Tibial nerve (tissue), 4 donors: Measurements from ENCODE around the gene INPP4B. TPM values are rescaled to one million over a fixed set of nuclear protein-coding genes. Genes with fewer than 3 reads are reported as not detected.

Experiments
- DNase-seq, 2 donors: peaks; one replicate each; pipeline ENCODE4 v3.0.0-alpha.2; 2019; ENCODE audit warnings: low spot score in 2 of 2
- H3K27ac ChIP-seq, 4 donors: fragments of 200-600 bp; sonication (generic) in 3 of 4; one replicate each; pipeline ENCODE4 v1.5.1; 2017 to 2019; ENCODE audit warnings: mild to moderate bottlenecking in 1 of 4
- H3K27me3 ChIP-seq, 2 donors: fragments of 200-600 bp; sonication (generic) in 1 of 2; one replicate each; pipeline versions ENCODE4 v1.5.1 to v1.6.0; 2017 to 2019
- H3K36me3 ChIP-seq, 3 donors: fragments of 200-600 bp; sonication (generic); one replicate each; pipeline ENCODE4 v1.5.1; 2018 to 2019
- H3K4me1 ChIP-seq, 4 donors: fragments of 200-600 bp; sonication (generic) in 3 of 4; one replicate each; pipeline ENCODE4 v1.5.1; 2017 to 2019
- H3K4me3 ChIP-seq, 4 donors: fragments of 200-600 bp; sonication (generic) in 3 of 4; one replicate each; pipeline ENCODE4 v1.5.1; 2017 to 2019; ENCODE audit warnings: mild to moderate bottlenecking in 1 of 4, moderate library complexity in 1 of 4
- H3K9me3 ChIP-seq, 4 donors: fragments of 200-600 bp; sonication (generic) in 3 of 4; one replicate each; pipeline ENCODE4 v1.5.1; 2017 to 2019
- CTCF ChIP-seq, 5 experiments: fragments of 200-600 bp in 3 of 5; fragments of 450-650 bp in 2 of 5; sonication (generic) in 3 of 5; IDR thresholded peaks; one replicate each; pipeline ENCODE4 v1.5.1; 2016 to 2019; ENCODE audit warnings: antibody characterized with exemption in 5 of 5, mild to moderate bottlenecking in 3 of 5, moderate library complexity in 2 of 5
- EP300 ChIP-seq, 2 donors: sonication (generic); formaldehyde crosslinking; IDR thresholded peaks; one replicate each; pipeline ENCODE4 v1.6.1; 2017; ENCODE audit warnings: antibody characterized with exemption in 2 of 2, mild to moderate bottlenecking in 1 of 2
- POLR2A ChIP-seq, 2 donors: fragments of 450-650 bp; IDR thresholded peaks; one replicate each; pipeline ENCODE4 v1.6.1; 2017; ENCODE audit warnings: antibody characterized with exemption in 2 of 2, mild to moderate bottlenecking in 2 of 2, moderate library complexity in 2 of 2
- WGBS, 2 donors: methylation state at CpG; one replicate each; pipeline ENCODE4 v1.1.5; 2018; 5-methylcytosine and 5-hydroxymethylcytosine counted together
- total RNA-seq, 4 donors: library from RNA; depleted of rRNA; stranded (reverse); fragments of >200 nt; gene quantifications; one replicate each; pipeline ENCODE4 v1.1.0, GENCODE V29; 2016

Gene INPP4B
- total RNA-seq, 4 donors from 2014 or later, result 16.3 to 32.4 (median 24.8) TPM

GRCh38 chr4:142322996-142323395 is 523.1 kb downstream of the INPP4B start:
- Histone ChIP-seq H3K36me3 (no peaks in the 10 kb centered on the region), H3K9me3 (no peaks in the 10 kb centered on the region), H3K4me3 (no peak overlapping the region), H3K4me1 (no peaks in the 10 kb centered on the region), H3K27me3 (no peaks in the 10 kb centered on the region), H3K27ac (no peak overlapping the region)
- WGBS, 2 donors, result 71 to 98% methylated on average over 2 of the region's 2 CpGs
- DNase-seq, result no peak
- TF ChIP-seq EP300 (IDR thresholded peaks at IDR 0.05) (no peak), CTCF (IDR thresholded peaks at IDR 0.05) (no peak), POLR2A (IDR thresholded peaks at IDR 0.05) (no peak)

DNA sequence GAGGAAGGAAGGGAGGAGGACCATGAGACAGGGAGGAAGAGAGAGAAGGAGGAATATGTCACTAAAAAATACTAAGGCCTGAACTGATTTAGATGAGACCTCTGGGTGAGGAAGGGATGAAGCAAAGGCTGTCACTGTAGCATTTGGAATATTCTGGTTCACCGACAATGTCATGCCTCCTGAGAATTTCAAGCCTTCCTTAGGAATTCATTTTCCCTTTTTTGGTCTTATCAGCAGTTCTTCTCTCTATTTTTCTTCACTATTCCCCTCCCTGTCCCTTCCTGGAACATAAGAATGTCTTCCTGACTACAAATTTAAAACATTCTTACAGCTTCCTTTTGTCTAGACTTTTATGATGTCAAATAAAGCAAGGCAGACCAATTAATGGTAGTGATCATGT is 527.8 kb downstream of the INPP4B start:
- WGBS, 2 donors, result 64 to 80% methylated on average over 1 of the region's 1 CpG
- Histone ChIP-seq H3K9me3 (no peaks in the 10 kb centered on the region), H3K36me3 (no peaks in the 10 kb centered on the region), H3K4me3 (no peak overlapping the region), H3K27me3 (no peaks in the 10 kb centered on the region), H3K27ac (no peak overlapping the region), H3K4me1 (peaks cover 0 to 6% (median 0%) of the 10 kb centered on the region in 4 donors)
- no peak for TF ChIP-seq CTCF (IDR thresholded peaks at IDR 0.05)
- no peak for TF ChIP-seq POLR2A (IDR thresholded peaks at IDR 0.05)
- no peak for TF ChIP-seq EP300 (IDR thresholded peaks at IDR 0.05)
- DNase-seq, result no peak

GRCh38 chr4:142316913-142317312 is 529.2 kb downstream of the INPP4B start:
- H3K27ac ChIP-seq, result no peak overlapping the region
- WGBS, 2 donors, result 93 to 95% methylated on average over 2 of the region's 2 CpGs
- no peak overlapping the region for H3K4me3 ChIP-seq
- H3K27me3 ChIP-seq, result no peaks in the 10 kb centered on the region
- DNase-seq, result no peak
- peaks cover 0 to 6% (median 0%) of the 10 kb centered on the region in 4 donors for H3K4me1 ChIP-seq
- no peaks in the 10 kb centered on the region for H3K9me3 ChIP-seq
- TF ChIP-seq POLR2A (IDR thresholded peaks at IDR 0.05) (no peak), CTCF (IDR thresholded peaks at IDR 0.05) (no peak), EP300 (IDR thresholded peaks at IDR 0.05) (no peak)
- no peaks in the 10 kb centered on the region for H3K36me3 ChIP-seq

DNA sequence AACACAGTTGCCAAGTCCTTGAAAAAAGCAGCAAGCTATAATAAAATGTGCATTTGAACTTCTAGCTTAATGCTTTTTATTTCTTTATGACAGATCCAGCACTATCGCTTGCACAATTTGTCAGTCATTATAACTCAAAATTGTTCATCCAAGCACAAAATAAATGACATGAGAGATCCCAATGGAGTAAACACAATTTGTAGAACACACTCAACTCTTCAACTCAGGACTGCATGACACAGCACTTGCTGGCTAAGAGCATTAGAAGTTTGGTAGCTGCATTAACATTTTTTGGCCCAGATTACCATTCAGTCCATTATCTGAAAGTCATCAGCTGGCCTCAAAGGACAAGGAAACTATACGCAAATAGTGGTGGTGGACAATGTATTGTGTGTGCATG is 530.1 kb downstream of the INPP4B start:
- 58 to 60% methylated on average over 2 of the region's 2 CpGs for WGBS, 2 donors

DNA sequence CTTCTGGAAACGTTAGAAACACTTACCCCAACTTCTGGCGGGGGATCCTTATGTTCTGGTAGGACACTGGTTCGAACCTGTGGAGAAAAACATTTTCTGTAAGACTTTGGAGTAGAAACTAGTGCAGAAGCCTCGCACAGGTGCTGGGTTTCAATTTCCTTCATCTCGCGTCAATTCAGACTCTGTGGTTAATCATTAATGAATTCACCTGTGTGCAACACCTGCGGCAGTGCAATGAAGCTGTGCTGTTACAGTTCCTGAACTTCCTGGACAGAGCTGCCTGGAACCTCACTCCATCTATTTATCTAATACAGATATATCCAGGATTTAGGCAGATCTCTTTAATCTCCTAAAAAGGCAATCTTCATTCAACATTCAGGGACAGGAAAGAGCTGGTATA is 531.4 kb downstream of the INPP4B start:
- no peaks in the 10 kb centered on the region for H3K36me3 ChIP-seq
- DNase-seq, result no peak
- H3K27me3 ChIP-seq, result no peaks in the 10 kb centered on the region
- peaks cover 0 to 6% (median 0%) of the 10 kb centered on the region in 4 donors for H3K4me1 ChIP-seq
- H3K27ac ChIP-seq, result no peak overlapping the region
- H3K4me3 ChIP-seq, result no peak overlapping the region
- WGBS, 2 donors, result 85 to 90% methylated on average over 7 of the region's 7 CpGs
- TF ChIP-seq POLR2A (IDR thresholded peaks at IDR 0.05), result no peak
- TF ChIP-seq EP300 (IDR thresholded peaks at IDR 0.05), result no peak
- no peak for TF ChIP-seq CTCF (IDR thresholded peaks at IDR 0.05)
- no peaks in the 10 kb centered on the region for H3K9me3 ChIP-seq

More for the DNA sequence above, 530.1 kb downstream of the INPP4B start:
- no peaks in the 10 kb centered on the region for H3K27me3 ChIP-seq
- no peak overlapping the region for H3K4me3 ChIP-seq
- TF ChIP-seq POLR2A (IDR thresholded peaks at IDR 0.05), result no peak
- no peak for TF ChIP-seq EP300 (IDR thresholded peaks at IDR 0.05)
- no peak for TF ChIP-seq CTCF (IDR thresholded peaks at IDR 0.05)
- H3K27ac ChIP-seq, result peak overlapping the region in 1 of 4 donors; percentile 45
- DNase-seq, result no peak
- peaks cover 0 to 6% (median 0%) of the 10 kb centered on the region in 4 donors for H3K4me1 ChIP-seq
- H3K36me3 ChIP-seq, result no peaks in the 10 kb centered on the region
- no peaks in the 10 kb centered on the region for H3K9me3 ChIP-seq
